ENCODE results near the gene USP21. TPM values are rescaled to one million over a fixed set of nuclear protein-coding genes. Genes with fewer than 3 reads are reported as not detected.

Gene USP21
- total RNA-seq, 2 experiments from 2014 or later = 44.4 to 45.6 TPM

GRCh38 chr1:161185282-161185682 lies 26.0 kb downstream of the USP21 start:
- ATAC-seq (ENCODE audit: poor library complexity) (peak; percentile 78), DNase-seq (peak; percentile 59 to 96 (median 74))
- H3K4me3 ChIP-seq (ENCODE audit: low read length) = peak overlapping the region; percentile 41
- H3K27ac ChIP-seq (ENCODE audit: low read depth in 1 of 2, low read length in 2 of 2) = peak overlapping the region; percentile 61 to 77
- no peaks in the 10 kb centered on the region for H3K9me3 Mint-ChIP-seq
- POLR2A ChIA-PET = interaction anchor here (0.9 to 6.0 kb wide), 9 partner anchors 8 to 205 kb away, joined by 3 to 59 read pairs (median 5); partner anchors contain the start of genes B4GALT3, NDUFS2, PPOX and TOMM40L
- no peaks in the 10 kb centered on the region for H3K27me3 Mint-ChIP-seq
- H3K27ac Mint-ChIP-seq = peak overlapping the region; percentile 97
- no peaks in the 10 kb centered on the region for H3K36me3 Mint-ChIP-seq (ENCODE audit: low read depth)
- CTCF ChIA-PET = interaction anchor here (1.2 kb wide), 1 partner anchor 19 kb away, joined by 3 read pairs; the partner anchor contains the start of gene PPOX
- H3K27me3 ChIP-seq (ENCODE audit: control insufficient read depth in 1 of 2, insufficient read depth in 2 of 2, low read length in 2 of 2) = no peaks in the 10 kb centered on the region
- H3K36me3 ChIP-seq (ENCODE audit: insufficient read depth, low read length) = no peaks in the 10 kb centered on the region
- intact Hi-C loops (cut with DNase I, micrococcal nuclease) = loop anchor here in 1 of 2 experiments (1.0 to 2.0 kb wide), 2 partner anchors 17 to 18 kb away; partner anchors contain the start of genes NDUFS2 and PPOX
- H3K9me3 ChIP-seq (ENCODE audit: control insufficient read depth in 1 of 2, insufficient read depth in 1 of 2, low read length in 2 of 2) = no peaks in the 10 kb centered on the region
- peak overlapping the region; percentile 80 for H3K4me3 Mint-ChIP-seq
- peaks cover 74% of the 10 kb centered on the region for H3K4me1 Mint-ChIP-seq (ENCODE audit: low read depth)
- TF ChIP-seq CTCF (IDR thresholded peaks at IDR 0.05) = no peak
- peaks cover 90% of the 10 kb centered on the region for H3K4me1 ChIP-seq (ENCODE audit: insufficient read depth, low read length)

- Mint-ChIP-seq H3K36me3 (ENCODE audit: low read depth) (no peaks in the 10 kb centered on the region), H3K9me3 (no peaks in the 10 kb centered on the region), H3K4me1 (ENCODE audit: low read depth) (peaks cover 74% of the 10 kb centered on the region), H3K4me3 (peak overlapping the region; percentile 80), H3K27ac (peak overlapping the region; percentile 97), H3K27me3 (no peaks in the 10 kb centered on the region)
- H3K9me3 ChIP-seq (ENCODE audit: control insufficient read depth in 1 of 2, insufficient read depth in 1 of 2, low read length in 2 of 2) = no peaks in the 10 kb centered on the region
- peak overlapping the region; percentile 61 to 77 for H3K27ac ChIP-seq (ENCODE audit: low read depth in 1 of 2, low read length in 2 of 2)
- no peaks in the 10 kb centered on the region for H3K27me3 ChIP-seq (ENCODE audit: control insufficient read depth in 1 of 2, insufficient read depth in 2 of 2, low read length in 2 of 2)
- no peaks in the 10 kb centered on the region for H3K36me3 ChIP-seq (ENCODE audit: insufficient read depth, low read length)
- no peak for TF ChIP-seq CTCF (IDR thresholded peaks at IDR 0.05)
- H3K4me1 ChIP-seq (ENCODE audit: insufficient read depth, low read length) = peaks cover 89% of the 10 kb centered on the region
- intact Hi-C loops (cut with DNase I, micrococcal nuclease) = loop anchor here in 1 of 2 experiments (1.0 to 2.0 kb wide), 2 partner anchors 16 to 19 kb away; partner anchors contain the start of genes NDUFS2 and PPOX
- CTCF ChIA-PET = interaction anchor here (1.0 to 1.3 kb wide), 3 partner anchors 17 to 40 kb away, joined by 3 read pairs; partner anchors contain the start of genes PPOX and TOMM40L
- POLR2A ChIA-PET = interaction anchor here (0.6 to 6.0 kb wide), 12 partner anchors 9 to 204 kb away, joined by 3 to 59 read pairs (median 4); partner anchors contain the start of genes ARHGAP30, B4GALT3, NDUFS2 and PPOX
- no peak for ATAC-seq (ENCODE audit: poor library complexity)
- peak in 4 of 14 experiments; percentile 28 to 53 (median 50) for DNase-seq
- H3K4me3 ChIP-seq (ENCODE audit: low read length) = peak overlapping the region; percentile 13
Measured at GRCh38 chr1:161185732-161186311, 26.5 kb downstream of the USP21 start.

- Histone ChIP-seq H3K9me3 (ENCODE audit: control insufficient read depth in 1 of 2, insufficient read depth in 1 of 2, low read length in 2 of 2) (no peaks in the 10 kb centered on the region), H3K4me1 (ENCODE audit: insufficient read depth, low read length) (peaks cover 89% of the 10 kb centered on the region), H3K36me3 (ENCODE audit: insufficient read depth, low read length) (no peaks in the 10 kb centered on the region), H3K4me3 (ENCODE audit: low read length) (no peak overlapping the region), H3K27me3 (ENCODE audit: control insufficient read depth in 1 of 2, insufficient read depth in 2 of 2, low read length in 2 of 2) (no peaks in the 10 kb centered on the region), H3K27ac (ENCODE audit: low read depth in 1 of 2, low read length in 2 of 2) (peak overlapping the region; percentile 61 to 77)
- POLR2A ChIA-PET = interaction anchor here (1.1 to 6.0 kb wide), 4 partner anchors 14 to 38 kb away, joined by 3 to 59 read pairs (median 16); partner anchors contain the start of genes NDUFS2, PPOX and TOMM40L
- intact Hi-C loops (cut with DNase I, micrococcal nuclease) = no loop called here
- peaks cover 78% of the 10 kb centered on the region for H3K4me1 Mint-ChIP-seq (ENCODE audit: low read depth)
- no peaks in the 10 kb centered on the region for H3K36me3 Mint-ChIP-seq (ENCODE audit: low read depth)
- TF ChIP-seq CTCF (IDR thresholded peaks at IDR 0.05) = no peak
- ATAC-seq (ENCODE audit: poor library complexity) = no peak
- H3K27ac Mint-ChIP-seq = peak overlapping the region; percentile 97
- H3K4me3 Mint-ChIP-seq = peak overlapping the region; percentile 14
- no peaks in the 10 kb centered on the region for H3K9me3 Mint-ChIP-seq
- DNase-seq = peak in 1 of 14 experiments; percentile 33
- H3K27me3 Mint-ChIP-seq = no peaks in the 10 kb centered on the region
- CTCF ChIA-PET = interaction anchor here (0.6 to 1.7 kb wide), 2 partner anchors 10 to 18 kb away, joined by 4 to 6 read pairs; partner anchors contain the start of gene B4GALT3
Measured at GRCh38 chr1:161187311-161187710, 28.0 kb downstream of the USP21 start.

Measured in CD4-positive, alpha-beta T cell (primary cell).